Measurements from ENCODE around the gene TMEM11.

The TMEM11 gene

GRCh38 chr17:21211825-21212479 lies 2.0 kb downstream of the TMEM11 start:
- H3K4me3 ChIP-seq (replicated peaks; ENCODE audit: insufficient read depth, low read length), result peak overlapping the region; percentile 87
- H3K27me3 ChIP-seq (ENCODE audit: insufficient read depth, poor library complexity, severe bottlenecking), result no peaks in the 10 kb centered on the region
- TF ChIP-seq POLR2AphosphoS5 (IDR thresholded peaks at IDR 0.05; ENCODE audit: low read depth), result peak; percentile 28; the same call in 1 of the 2 replicates
- no peak for TF ChIP-seq SPI1 (IDR thresholded peaks at IDR 0.05; ENCODE audit: borderline replicate concordance, low read depth)
- no peak for DNase-seq (ENCODE audit: low read depth in 1 of 2, low spot score in 1 of 2)
- peak overlapping the region; percentile 99; the same call in 1 of the 2 replicates for H3K27ac ChIP-seq (replicated peaks)

- peak overlapping the region; percentile 49 for H3K27ac ChIP-seq (replicated peaks)
- TF ChIP-seq POLR2AphosphoS5 (IDR thresholded peaks at IDR 0.05; ENCODE audit: low read depth) (peak; percentile 63), REST (IDR thresholded peaks at IDR 0.05; ENCODE audit: insufficient replicate concordance, low read depth) (no peak), SPI1 (IDR thresholded peaks at IDR 0.05; ENCODE audit: borderline replicate concordance, low read depth) (peak; percentile 97), GABPA (IDR thresholded peaks at IDR 0.05; ENCODE audit: low read depth) (no peak), CTCF (IDR thresholded peaks at IDR 0.05; ENCODE audit: insufficient read depth, low read length) (no peak)
- H3K4me3 ChIP-seq (replicated peaks; ENCODE audit: insufficient read depth, low read length), result peak overlapping the region; percentile 2; the same call in 1 of the 2 replicates
- H3K27me3 ChIP-seq (ENCODE audit: insufficient read depth, poor library complexity, severe bottlenecking), result no peaks in the 10 kb centered on the region
- peak in 1 of 2 experiments; percentile 89 for DNase-seq (ENCODE audit: low read depth in 1 of 2, low spot score in 1 of 2)
Observed at GRCh38 chr17:21210411-21211076, 3.4 kb downstream of the TMEM11 start.

GRCh38 chr17:21209511-21210175 lies 4.3 kb downstream of the TMEM11 start:
- Histone ChIP-seq H3K27me3 (ENCODE audit: insufficient read depth, poor library complexity, severe bottlenecking) (no peaks in the 10 kb centered on the region), H3K4me3 (replicated peaks; ENCODE audit: insufficient read depth, low read length) (no peak overlapping the region), H3K27ac (replicated peaks) (peak overlapping the region; percentile 49; the same call in 1 of the 2 replicates)
- TF ChIP-seq POLR2AphosphoS5 (IDR thresholded peaks at IDR 0.05; ENCODE audit: low read depth) (no peak), REST (IDR thresholded peaks at IDR 0.05; ENCODE audit: insufficient replicate concordance, low read depth) (no peak), SPI1 (IDR thresholded peaks at IDR 0.05; ENCODE audit: borderline replicate concordance, low read depth) (no peak), GABPA (IDR thresholded peaks at IDR 0.05; ENCODE audit: low read depth) (no peak)
- no peak for DNase-seq (ENCODE audit: low read depth in 1 of 2, low spot score in 1 of 2)

GRCh38 chr17:21208352-21208751 lies 5.6 kb downstream of the TMEM11 start:
- no peak for TF ChIP-seq SPI1 (IDR thresholded peaks at IDR 0.05; ENCODE audit: borderline replicate concordance, low read depth)
- TF ChIP-seq POLR2AphosphoS5 (IDR thresholded peaks at IDR 0.05; ENCODE audit: low read depth), result no peak
- no peak for TF ChIP-seq REST (IDR thresholded peaks at IDR 0.05; ENCODE audit: insufficient replicate concordance, low read depth)
- no peak for TF ChIP-seq GABPA (IDR thresholded peaks at IDR 0.05; ENCODE audit: low read depth)
- TF ChIP-seq CTCF (IDR thresholded peaks at IDR 0.05; ENCODE audit: insufficient read depth, low read length), result no peak
- H3K27me3 ChIP-seq (ENCODE audit: insufficient read depth, poor library complexity, severe bottlenecking), result no peaks in the 10 kb centered on the region
- H3K4me3 ChIP-seq (replicated peaks; ENCODE audit: insufficient read depth, low read length), result no peak overlapping the region
- no peak for DNase-seq (ENCODE audit: low read depth in 1 of 2, low spot score in 1 of 2)
- no peak overlapping the region for H3K27ac ChIP-seq (replicated peaks)
